ENCODE data around the gene TYMP. TPM values are rescaled to one million over a fixed set of nuclear protein-coding genes. Genes with fewer than 3 reads are reported as not detected.

Gene TYMP
- polyA plus RNA-seq, 1 experiment = 2.9 TPM

GRCh38 chr22:50525104-50525857, 4.5 kb downstream of the TYMP start, which contains the start of gene SCO2:
SCO2 (minus strand) TSS chr22:50525598; CDS start chr22:50524411, 1,187 bp downstream.
- CTCF ChIA-PET = interaction anchor here (0.5 to 2.6 kb wide), 26 partner anchors 10 to 169 kb away, joined by 3 to 32 read pairs (median 3); partner anchors contain the start of genes ARSA, CPT1B, KLHDC7B and LMF2
- H3K9me3 ChIP-seq (ENCODE audit: control insufficient read depth, insufficient read depth, low read length) = peaks cover 7% of the 10 kb centered on the region; the same call in 1 of the 2 replicates

GRCh38 chr22:50524676-50525103, 5.1 kb downstream of the TYMP start:
- TF ChIP-seq CTCF (IDR thresholded peaks at IDR 0.05; ENCODE audit: low read depth, low read length) = no peak
- POLR2A ChIA-PET = interaction anchor here (1.4 to 2.1 kb wide), 7 partner anchors 9 to 80 kb away, joined by 3 to 29 read pairs (median 6); partner anchors contain the start of genes CPT1B, LMF2 and NCAPH2

More at GRCh38 chr22:50525104-50525857, 4.5 kb downstream of the TYMP start, which contains the start of gene SCO2:
- H3K4me3 ChIP-seq (ENCODE audit: low read depth, low read length) = peak within 1 kb of the TSS; percentile 81
- H3K27ac ChIP-seq (ENCODE audit: low read depth, low read length) = peak within 1 kb of the TSS; percentile 75
- DNase-seq (ENCODE audit: low read depth, low spot score) = peak; percentile 94
- H3K27me3 ChIP-seq (ENCODE audit: control insufficient read depth, insufficient read depth, low read length) = peaks cover under 1% of the 10 kb centered on the region
- POLR2A ChIA-PET = interaction anchor here (0.8 to 2.1 kb wide), 16 partner anchors 10 to 102 kb away, joined by 3 to 29 read pairs (median 5); partner anchors contain the start of genes ARSA, CPT1B, KLHDC7B and LMF2
- TF ChIP-seq CTCF (IDR thresholded peaks at IDR 0.05; ENCODE audit: low read depth, low read length) = peak; percentile 51

GRCh38 chr22:50523806-50524675, 5.8 kb downstream of the TYMP start:
- Histone ChIP-seq H3K9me3 (ENCODE audit: control insufficient read depth, insufficient read depth, low read length) (no peaks in the 10 kb centered on the region; the same call in 1 of the 2 replicates), H3K27me3 (ENCODE audit: control insufficient read depth, insufficient read depth, low read length) (no peaks in the 10 kb centered on the region), H3K4me3 (ENCODE audit: low read depth, low read length) (peak overlapping the region; percentile 81), H3K27ac (ENCODE audit: low read depth, low read length) (no peak overlapping the region)
- CTCF ChIA-PET = interaction anchor here (2.3 to 2.6 kb wide), 4 partner anchors 15 to 97 kb away, joined by 12 to 32 read pairs (median 20); partner anchors contain the start of genes LMF2, NCAPH2 and SYCE3
- no peak for DNase-seq (ENCODE audit: low read depth, low spot score)
- POLR2A ChIA-PET = interaction anchor here (1.5 to 2.1 kb wide), 4 partner anchors 8 to 79 kb away, joined by 3 to 15 read pairs (median 7); no protein-coding TSS in a partner anchor
- no peak for TF ChIP-seq CTCF (IDR thresholded peaks at IDR 0.05; ENCODE audit: low read depth, low read length)

More at GRCh38 chr22:50524676-50525103, 5.1 kb downstream of the TYMP start:
- DNase-seq (ENCODE audit: low read depth, low spot score) = no peak
- Histone ChIP-seq H3K27me3 (ENCODE audit: control insufficient read depth, insufficient read depth, low read length) (no peaks in the 10 kb centered on the region), H3K27ac (ENCODE audit: low read depth, low read length) (peak overlapping the region; percentile 75), H3K9me3 (ENCODE audit: control insufficient read depth, insufficient read depth, low read length) (peaks cover 6% of the 10 kb centered on the region; the same call in 1 of the 2 replicates), H3K4me3 (ENCODE audit: low read depth, low read length) (peak overlapping the region; percentile 81)
- CTCF ChIA-PET = interaction anchor here (0.9 to 2.6 kb wide), 7 partner anchors 10 to 117 kb away, joined by 3 to 32 read pairs (median 12); partner anchors contain the start of genes LMF2, NCAPH2 and SYCE3

- Histone ChIP-seq H3K27me3 (ENCODE audit: control insufficient read depth, insufficient read depth, low read length) (no peaks in the 10 kb centered on the region), H3K9me3 (ENCODE audit: control insufficient read depth, insufficient read depth, low read length) (no peaks in the 10 kb centered on the region; the same call in 1 of the 2 replicates), H3K27ac (ENCODE audit: low read depth, low read length) (no peak overlapping the region), H3K4me3 (ENCODE audit: low read depth, low read length) (no peak overlapping the region)
- ChIA-PET POLR2A (no interaction called here), CTCF (no interaction called here)
- no peak for TF ChIP-seq CTCF (IDR thresholded peaks at IDR 0.05; ENCODE audit: low read depth, low read length)
- DNase-seq (ENCODE audit: low read depth, low spot score) = no peak
Measured at GRCh38 chr22:50523458-50523805, 6.4 kb downstream of the TYMP start.

Data from AG04450 (cell line).